Measurements from ENCODE around the gene TEAD2.

- TF ChIP-seq CTCF (IDR thresholded peaks at IDR 0.05; ENCODE audit: low read length) (peak; percentile 77), EZH2 (IDR thresholded peaks at IDR 0.05; ENCODE audit: borderline replicate concordance, low read length) (no peak)
These were observed 34.2 kb downstream of the TEAD2 start for GRCh38 chr19:49327878-49328544.
